A172 (cell line): ENCODE results near the gene CLDND1. TPM values are rescaled to one million over a fixed set of nuclear protein-coding genes. Genes with fewer than 3 reads are reported as not detected.

ENCODE experiments used
- DNase-seq: peaks from one replicate; pipeline ENCODE4 v3.0.0-alpha.2; 2015; ENCODE audit warnings: low spot score
- total RNA-seq: library from RNA; depleted of rRNA; stranded (reverse); fragments of >200 nt; shearing (Covaris generic); gene quantifications from 2 replicates; pipeline ENCODE4 v1.2.3, GENCODE V29; 2014; rRNA removed

CLDND1 gene
- total RNA-seq, 1 experiment from 2014 or later, result 140 TPM

- DNase-seq, result no peak
Observed at GRCh38 chr3:98514948-98515347, 7.8 kb downstream of the CLDND1 start.

- no peak for DNase-seq
Observed at GRCh38 chr3:98513736-98514135, 9.0 kb downstream of the CLDND1 start.

- DNase-seq, result peak; percentile 70
Observed at GRCh38 chr3:98513091-98513511, 9.6 kb downstream of the CLDND1 start.

- DNase-seq, result no peak
Observed at GRCh38 chr3:98512576-98512975, 10.1 kb downstream of the CLDND1 start.

GRCh38 chr3:98508582-98508981, 14.1 kb downstream of the CLDND1 start:
- no peak for DNase-seq

- peak; percentile 71 for DNase-seq
Observed at GRCh38 chr3:98504539-98504938, 18.2 kb downstream of the CLDND1 start.

GRCh38 chr3:98501863-98502576, 20.7 kb downstream of the CLDND1 start:
- DNase-seq, result no peak

GRCh38 chr3:98501270-98501669, 21.4 kb downstream of the CLDND1 start:
- no peak for DNase-seq

GRCh38 chr3:98500019-98500418, 22.7 kb downstream of the CLDND1 start:
- DNase-seq, result peak; percentile 35

GRCh38 chr3:98497381-98497780, 25.3 kb downstream of the CLDND1 start, which contains the start of gene OR5K2:
TSS of gene OR5K2 (plus strand) at chr3:98497681. CDS start at chr3:98497681, 0 bp downstream.
- DNase-seq, result no peak

GRCh38 chr3:98483626-98484025, 39.1 kb downstream of the CLDND1 start:
- no peak for DNase-seq

- no peak for DNase-seq
Observed at GRCh38 chr3:98482717-98483482, 39.8 kb downstream of the CLDND1 start.

Other genes with a start within 250 kb of the CLDND1 start
- not detected in 2 replicates for gene OR5H2, start 240.4 kb downstream of the CLDND1 start, total RNA-seq
- not detected in 2 replicates for gene OR5K4, start 169.0 kb downstream of the CLDND1 start, total RNA-seq
- not detected in 2 replicates for gene OR5K3, start 132.2 kb downstream of the CLDND1 start, total RNA-seq
- not detected in 2 replicates for gene OR5K1, start 59.7 kb downstream of the CLDND1 start, total RNA-seq
- not detected in 2 replicates for gene OR5K2, start 25.2 kb downstream of the CLDND1 start, total RNA-seq
- gene GPR15, start 9.1 kb upstream of the CLDND1 start, total RNA-seq, result not detected in 2 replicates
- 37.1 and 41.3 TPM in 2 replicates for gene CPOX, start 70.7 kb upstream of the CLDND1 start, total RNA-seq
- 4.0 and 11.1 TPM in 2 replicates for gene ST3GAL6, start 240.4 kb upstream of the CLDND1 start, total RNA-seq